MM.1S (cell line): ENCODE data around the gene ATXN1.

ENCODE experiments used
- EZH2 ChIP-seq: fragments of 300-600 bp; sonication (generic); optimal IDR thresholded peaks from 2 replicates; pipeline ENCODE3; 2017; ENCODE audit warnings: low read depth, mild to moderate bottlenecking, antibody characterized with exemption, low read length, mixed read lengths
- EZH2phosphoT487 ChIP-seq: fragments of 300-600 bp; sonication (generic); IDR thresholded peaks from 2 replicates; pipeline ENCODE4 v1.6.1; 2018; ENCODE audit warnings: antibody characterized with exemption, low read length
- TF ChIP-seq, protein P1 (sequence below): fragments of 300-600 bp; sonication (generic); IDR thresholded peaks from 2 replicates; pipeline ENCODE4 v1.5.1; 2016; ENCODE audit warnings: antibody characterized with exemption, low read length, mixed read lengths

DNA sequence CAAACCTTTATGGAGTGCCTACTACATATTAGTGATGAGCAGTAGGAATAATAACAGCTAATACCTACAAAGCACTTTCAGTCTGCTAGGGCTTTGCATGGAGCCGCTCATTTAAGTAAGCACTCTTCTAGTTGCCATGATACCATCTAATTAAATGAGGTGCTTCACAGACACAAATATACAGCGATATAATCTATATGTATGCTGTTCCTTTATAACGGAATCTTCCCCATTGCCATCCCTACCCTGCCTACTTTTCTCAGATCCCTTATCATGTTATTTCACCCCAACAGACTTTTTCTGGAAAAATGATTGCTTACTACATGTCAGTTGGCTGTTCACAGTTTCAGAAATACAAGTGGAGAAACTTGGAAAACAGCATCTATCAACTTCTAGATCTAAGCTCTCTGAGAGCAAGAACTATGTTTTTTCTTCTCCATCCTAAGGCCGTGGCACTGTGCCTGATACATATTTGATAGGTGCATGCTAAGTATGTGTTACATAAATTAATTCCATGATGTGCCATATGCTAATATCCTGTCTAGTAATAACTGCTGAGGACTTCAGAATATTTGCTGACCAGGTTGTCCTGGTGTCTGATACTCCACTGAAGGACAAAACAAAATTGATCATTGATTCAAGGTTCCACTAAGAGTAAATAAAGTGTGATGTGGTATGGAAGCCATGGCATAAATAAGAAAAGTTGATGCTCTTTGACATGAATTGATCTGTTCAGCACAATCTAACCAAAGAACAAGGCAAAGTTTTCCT is 398.3 kb downstream of the ATXN1 start:
- TF ChIP-seq, protein P1, sequence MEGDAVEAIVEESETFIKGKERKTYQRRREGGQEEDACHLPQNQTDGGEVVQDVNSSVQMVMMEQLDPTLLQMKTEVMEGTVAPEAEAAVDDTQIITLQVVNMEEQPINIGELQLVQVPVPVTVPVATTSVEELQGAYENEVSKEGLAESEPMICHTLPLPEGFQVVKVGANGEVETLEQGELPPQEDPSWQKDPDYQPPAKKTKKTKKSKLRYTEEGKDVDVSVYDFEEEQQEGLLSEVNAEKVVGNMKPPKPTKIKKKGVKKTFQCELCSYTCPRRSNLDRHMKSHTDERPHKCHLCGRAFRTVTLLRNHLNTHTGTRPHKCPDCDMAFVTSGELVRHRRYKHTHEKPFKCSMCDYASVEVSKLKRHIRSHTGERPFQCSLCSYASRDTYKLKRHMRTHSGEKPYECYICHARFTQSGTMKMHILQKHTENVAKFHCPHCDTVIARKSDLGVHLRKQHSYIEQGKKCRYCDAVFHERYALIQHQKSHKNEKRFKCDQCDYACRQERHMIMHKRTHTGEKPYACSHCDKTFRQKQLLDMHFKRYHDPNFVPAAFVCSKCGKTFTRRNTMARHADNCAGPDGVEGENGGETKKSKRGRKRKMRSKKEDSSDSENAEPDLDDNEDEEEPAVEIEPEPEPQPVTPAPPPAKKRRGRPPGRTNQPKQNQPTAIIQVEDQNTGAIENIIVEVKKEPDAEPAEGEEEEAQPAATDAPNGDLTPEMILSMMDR, result no peak
- TF ChIP-seq EZH2 (no peak), EZH2phosphoT487 (no peak)
